Kidney (tissue), 14 donors: Measurements from ENCODE around the gene TPR. TPM values are rescaled to one million over a fixed set of nuclear protein-coding genes. Genes with fewer than 3 reads are reported as not detected.

ENCODE experiments used
- DNase-seq, 5 donors: peaks; one replicate each; pipeline ENCODE4 v3.0.0-alpha.2; 2013 to 2020
- FAIRE-seq: peaks from 2 replicates; lab custom pipeline; 2012; peaks lifted over from hg19 to GRCh38; lab: Jason Lieb, UNC
- H3K27ac ChIP-seq, 2 donors: one replicate each; pipeline ENCODE4 v1.7.0; 2013; ENCODE audit warnings: low read depth in 2 of 2, low read length in 2 of 2, inconsistent platforms in 1 of 2
- H3K27me3 ChIP-seq: one replicate; pipeline ENCODE4 v1.7.1; 2013; ENCODE audit warnings: low read length, inconsistent platforms; ENCODE audit not compliant: control insufficient read depth, insufficient read depth
- H3K36me3 ChIP-seq, 3 donors: one replicate each; pipeline versions ENCODE4 v1.7.0 to v1.7.1; 2013; ENCODE audit warnings: low read length in 3 of 3, control low read depth in 1 of 3, inconsistent platforms in 1 of 3; ENCODE audit not compliant: insufficient read depth in 3 of 3, control insufficient read depth in 2 of 3
- H3K4me1 ChIP-seq, 3 donors: one replicate each; pipeline versions ENCODE4 v1.7.0 to v1.7.1; 2013; ENCODE audit warnings: low read length in 3 of 3, inconsistent platforms in 1 of 3, low read depth in 1 of 3; ENCODE audit not compliant: control insufficient read depth in 2 of 3, insufficient read depth in 2 of 3
- H3K4me3 ChIP-seq, 3 donors: one replicate each; pipeline versions ENCODE4 v1.7.0 to v1.8.1; 2013; ENCODE audit warnings: low read length in 3 of 3, control low read depth in 1 of 3, inconsistent platforms in 1 of 3
- H3K9ac ChIP-seq, 3 donors: one replicate each; pipeline versions ENCODE4 v1.7.0 to v1.7.1; 2013; ENCODE audit warnings: low read length in 3 of 3, control low read depth in 1 of 3, inconsistent platforms in 1 of 3
- H3K9me3 ChIP-seq, 3 donors: one replicate each; pipeline versions ENCODE4 v1.7.0 to v1.7.1; 2013; ENCODE audit warnings: low read length in 3 of 3, control low read depth in 1 of 3, inconsistent platforms in 1 of 3; ENCODE audit not compliant: control insufficient read depth in 2 of 3, insufficient read depth in 1 of 3
- intact Hi-C: fragments of 100-400 bp; cut with DNase I; formaldehyde crosslinking; loops from one replicate; pipeline ENCODE4 v1.11.1; 2022
- polyA plus RNA-seq: library from polyadenylated mRNA; stranded (reverse); fragments of 350-450 nt; fragmentation: Illumina TruSeq; extraction: RNeasy Lipid Tissue Mini Kit (QIAGEN cat#74804); gene quantifications from one replicate; pipeline ENCODE4 v1.2.3, GENCODE V29; 2014; ENCODE audit warnings: low read depth, low replicate concordance; ENCODE audit not compliant: insufficient read depth
- total RNA-seq: library from RNA; stranded (reverse); fragmentation: NEBNext Ultra II Directional; extraction: Animal tissue kit (Norgen Biotek cat#: 25700); gene quantifications from one replicate; pipeline ENCODE4 v1.2.1, GENCODE V29; 2021
- TF ChIP-seq, protein P1 (sequence below): IDR thresholded peaks from 3 replicates; pipeline ENCODE4 v1.5.1; 2012; ENCODE audit warnings: mild to moderate bottlenecking, moderate library complexity, borderline replicate concordance; ENCODE audit not compliant: insufficient read depth; ENCODE audit errors: extremely low read depth
- donor health status: control.
- donor health status: control.
- donor health status: control.
- donor health status: control.
- donor health status: control.
- donor health status: DM: yes; HTN: yes; CAD: no.
- donor health status: Normal renal cell carcinoma (clear cell type).

TPR gene
- total and polyA plus RNA-seq, 2 donors from 2014 or later = 27.4 to 89.9 TPM

- Histone ChIP-seq H3K36me3 (no peaks in the 10 kb centered on the region), H3K4me3 (no peak overlapping the region), H3K9ac (no peak overlapping the region), H3K27ac (no peak overlapping the region), H3K9me3 (no peaks in the 10 kb centered on the region), H3K4me1 (no peaks in the 10 kb centered on the region), H3K27me3 (no peaks in the 10 kb centered on the region)
- TF ChIP-seq, protein P1, sequence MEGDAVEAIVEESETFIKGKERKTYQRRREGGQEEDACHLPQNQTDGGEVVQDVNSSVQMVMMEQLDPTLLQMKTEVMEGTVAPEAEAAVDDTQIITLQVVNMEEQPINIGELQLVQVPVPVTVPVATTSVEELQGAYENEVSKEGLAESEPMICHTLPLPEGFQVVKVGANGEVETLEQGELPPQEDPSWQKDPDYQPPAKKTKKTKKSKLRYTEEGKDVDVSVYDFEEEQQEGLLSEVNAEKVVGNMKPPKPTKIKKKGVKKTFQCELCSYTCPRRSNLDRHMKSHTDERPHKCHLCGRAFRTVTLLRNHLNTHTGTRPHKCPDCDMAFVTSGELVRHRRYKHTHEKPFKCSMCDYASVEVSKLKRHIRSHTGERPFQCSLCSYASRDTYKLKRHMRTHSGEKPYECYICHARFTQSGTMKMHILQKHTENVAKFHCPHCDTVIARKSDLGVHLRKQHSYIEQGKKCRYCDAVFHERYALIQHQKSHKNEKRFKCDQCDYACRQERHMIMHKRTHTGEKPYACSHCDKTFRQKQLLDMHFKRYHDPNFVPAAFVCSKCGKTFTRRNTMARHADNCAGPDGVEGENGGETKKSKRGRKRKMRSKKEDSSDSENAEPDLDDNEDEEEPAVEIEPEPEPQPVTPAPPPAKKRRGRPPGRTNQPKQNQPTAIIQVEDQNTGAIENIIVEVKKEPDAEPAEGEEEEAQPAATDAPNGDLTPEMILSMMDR = no peak
- FAIRE-seq (no peak), DNase-seq (no peak)
- intact Hi-C loops = no loop called here
These were observed 71.1 kb downstream of the TPR start for GRCh38 chr1:186303911-186304310.

DNA sequence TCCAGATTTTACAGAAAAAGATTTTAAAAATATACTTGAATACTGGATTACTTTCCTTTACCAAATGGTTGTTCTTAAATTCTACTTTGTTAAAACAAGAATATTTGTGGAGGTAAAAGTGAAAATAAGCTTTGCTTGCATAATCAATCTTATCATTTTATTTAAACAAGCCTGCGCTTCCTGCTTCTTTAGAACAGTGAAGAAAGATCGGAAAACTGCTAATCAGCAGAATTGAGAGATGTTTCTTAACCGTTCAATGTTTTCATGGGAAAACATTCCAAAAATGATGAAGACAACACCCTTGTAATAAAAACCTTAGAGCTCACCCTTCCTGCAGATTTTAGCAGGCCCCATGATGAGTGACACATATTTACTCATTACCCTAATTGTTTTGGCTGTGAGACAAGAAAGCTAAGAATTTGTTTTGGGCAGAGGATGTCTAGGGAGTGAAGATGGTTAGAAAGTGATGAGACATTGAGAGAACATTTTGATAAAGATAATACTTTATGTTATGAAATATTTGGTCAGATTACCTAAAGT is 72.6 kb downstream of the TPR start:
- Histone ChIP-seq H3K9me3 (no peaks in the 10 kb centered on the region), H3K27ac (no peak overlapping the region), H3K36me3 (no peaks in the 10 kb centered on the region), H3K9ac (no peak overlapping the region), H3K4me3 (no peak overlapping the region), H3K4me1 (no peaks in the 10 kb centered on the region), H3K27me3 (no peaks in the 10 kb centered on the region)
- FAIRE-seq (no peak), DNase-seq (no peak)
- intact Hi-C loops = no loop called here
- TF ChIP-seq, protein P1 = no peak

DNA sequence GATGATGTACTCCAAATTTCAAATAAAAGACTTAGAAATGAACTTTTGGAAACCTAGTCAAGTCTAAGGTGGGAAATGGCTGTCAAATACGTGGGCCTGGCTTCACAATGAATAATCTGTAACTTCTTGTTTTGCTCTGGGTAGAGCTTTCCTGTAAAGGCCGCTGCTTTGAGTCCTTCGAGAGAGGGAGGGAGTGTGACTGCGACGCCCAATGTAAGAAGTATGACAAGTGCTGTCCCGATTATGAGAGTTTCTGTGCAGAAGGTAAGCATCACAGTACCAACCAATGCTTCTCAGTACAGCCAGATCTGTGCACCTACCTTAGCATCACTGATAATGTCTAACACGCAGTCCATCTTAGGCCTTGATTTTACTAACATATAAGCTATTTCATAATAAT is 73.6 kb downstream of the TPR start:
- H3K9me3 ChIP-seq = no peaks in the 10 kb centered on the region
- H3K27me3 ChIP-seq = no peaks in the 10 kb centered on the region
- DNase-seq (no peak), FAIRE-seq (no peak)
- no peak overlapping the region for H3K4me3 ChIP-seq
- H3K36me3 ChIP-seq = no peaks in the 10 kb centered on the region
- H3K27ac ChIP-seq = no peak overlapping the region
- TF ChIP-seq, protein P1 = no peak
- no peak overlapping the region for H3K9ac ChIP-seq
- no peaks in the 10 kb centered on the region for H3K4me1 ChIP-seq
- intact Hi-C loops = no loop called here

GRCh38 chr1:186300056-186300455 is 75.0 kb downstream of the TPR start:
- no peaks in the 10 kb centered on the region for H3K27me3 ChIP-seq
- intact Hi-C loops = no loop called here
- FAIRE-seq = no peak

More at GRCh38 chr1:186300056-186300455, 75.0 kb downstream of the TPR start:
- no peak for DNase-seq
- Histone ChIP-seq H3K36me3 (no peaks in the 10 kb centered on the region), H3K9ac (no peak overlapping the region), H3K9me3 (no peaks in the 10 kb centered on the region), H3K4me3 (no peak overlapping the region), H3K4me1 (no peaks in the 10 kb centered on the region), H3K27ac (no peak overlapping the region)
- TF ChIP-seq, protein P1 = no peak
